ENCODE data around the gene SOHLH1.

The SOHLH1 gene

DNA sequence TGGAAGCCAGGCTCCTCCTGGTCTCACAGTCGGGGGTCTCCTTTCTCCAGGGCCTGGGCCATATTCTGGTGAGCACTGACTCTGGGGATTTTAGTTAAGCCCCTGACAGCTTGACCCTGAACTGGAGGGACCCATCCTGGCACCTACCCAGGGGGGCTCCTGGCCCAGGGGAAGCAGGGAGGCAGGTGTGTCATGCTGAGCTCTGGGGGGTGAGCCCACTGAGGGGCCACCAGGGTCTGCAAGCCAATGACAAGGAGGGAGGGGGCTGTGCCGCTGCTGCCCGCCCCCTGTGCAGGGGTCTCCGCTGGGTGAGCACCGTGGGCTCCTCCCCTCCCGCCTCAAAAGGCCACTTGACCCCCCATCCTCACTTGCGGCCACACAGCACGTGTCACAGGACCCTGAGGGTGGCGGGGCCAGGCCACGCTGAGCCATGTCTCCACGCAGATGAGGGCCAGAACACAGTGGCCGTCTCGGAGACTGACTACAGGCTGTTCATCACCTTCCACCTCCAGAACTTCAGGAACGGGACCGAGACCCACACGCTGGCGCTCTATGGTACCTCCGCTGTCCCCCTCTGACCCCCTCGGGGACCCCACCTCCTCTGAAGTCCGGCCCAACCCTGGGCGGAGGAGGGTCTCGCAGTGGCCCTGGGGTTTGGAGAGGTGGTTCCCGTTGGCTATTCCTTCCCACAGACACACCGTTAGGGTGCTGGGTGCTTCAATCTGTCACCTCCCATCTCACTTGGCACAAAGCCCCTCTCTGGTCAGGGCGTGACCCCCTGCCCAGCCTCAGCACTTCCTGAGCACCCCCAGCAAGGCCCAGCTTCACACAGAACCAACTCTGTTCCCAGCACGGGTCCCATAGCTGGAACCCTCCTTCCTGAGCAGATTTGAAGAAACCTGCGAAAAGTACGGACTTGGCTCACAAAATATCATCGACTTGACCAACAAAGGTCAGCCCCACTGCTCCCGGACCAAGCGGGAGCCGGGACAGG lies 34.2 kb downstream of the SOHLH1 start:
- ATAC-seq (replicated peaks; ENCODE audit: extremely low read depth, poor library complexity, severe bottlenecking) (no peak), DNase-seq (ENCODE audit: low spot score in 2 of 2) (no peak)
- H3K36me3 Mint-ChIP-seq (ENCODE audit: insufficient read depth): peaks cover 2% of the 10 kb centered on the region
- H3K27me3 Mint-ChIP-seq: peaks cover 10% of the 10 kb centered on the region
- H3K4me3 Mint-ChIP-seq: no peak overlapping the region
- no peaks in the 10 kb centered on the region for H3K9me3 Mint-ChIP-seq
- H3K4me1 Mint-ChIP-seq: no peaks in the 10 kb centered on the region
- no peak overlapping the region for H3K27ac Mint-ChIP-seq (ENCODE audit: low read depth)

DNA sequence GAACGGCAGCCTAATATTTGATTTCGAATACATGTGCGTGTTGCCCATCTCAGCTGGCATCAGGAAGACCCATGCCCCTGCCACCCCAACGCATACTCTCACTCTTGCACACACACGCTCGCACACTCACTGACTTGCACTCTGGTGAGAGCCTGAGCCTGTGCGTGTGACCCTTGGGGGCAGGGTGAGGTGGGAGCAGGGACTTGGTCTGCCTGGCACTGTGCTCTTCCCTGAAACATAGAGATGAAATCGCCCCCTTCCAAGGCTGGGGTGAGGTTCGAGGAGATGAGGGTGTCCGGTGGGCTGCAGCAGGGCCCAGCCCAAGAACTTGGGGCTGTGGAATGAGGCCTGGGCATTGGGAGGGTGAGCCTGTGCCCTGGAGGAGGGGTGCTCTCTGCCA lies 35.0 kb downstream of the SOHLH1 start:
- no peak for ATAC-seq (replicated peaks; ENCODE audit: extremely low read depth, poor library complexity, severe bottlenecking)

DNA sequence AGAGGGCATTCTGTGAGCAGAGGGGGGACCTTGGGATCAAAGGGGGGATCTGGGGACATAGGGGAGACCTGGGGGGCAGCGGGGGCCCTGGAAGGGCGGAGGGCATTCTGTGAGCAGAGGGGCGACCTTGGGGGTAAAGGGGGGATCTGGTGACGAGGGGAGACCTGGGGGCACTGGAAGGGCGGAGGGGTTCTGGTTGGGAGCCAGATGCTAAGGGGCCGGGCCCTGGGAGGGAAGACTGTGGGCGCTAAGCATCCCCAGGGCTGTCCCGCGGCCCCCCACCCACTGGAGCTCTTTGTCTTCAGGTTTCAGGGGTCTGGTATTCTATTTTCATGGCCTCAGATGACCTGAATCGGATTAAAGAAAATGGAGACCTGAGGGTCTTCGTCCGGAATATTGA lies 35.4 kb downstream of the SOHLH1 start:
- H3K4me1 Mint-ChIP-seq: no peaks in the 10 kb centered on the region
- H3K27me3 Mint-ChIP-seq: peaks cover 10% of the 10 kb centered on the region
- no peak overlapping the region for H3K27ac Mint-ChIP-seq (ENCODE audit: low read depth)
- DNase-seq (ENCODE audit: low spot score in 2 of 2): no peak
- no peak overlapping the region for H3K4me3 Mint-ChIP-seq
- peaks cover 2% of the 10 kb centered on the region for H3K36me3 Mint-ChIP-seq (ENCODE audit: insufficient read depth)
- no peaks in the 10 kb centered on the region for H3K9me3 Mint-ChIP-seq
- ATAC-seq (replicated peaks; ENCODE audit: extremely low read depth, poor library complexity, severe bottlenecking): no peak

More for the DNA sequence above, 35.0 kb downstream of the SOHLH1 start:
- no peak overlapping the region for H3K27ac Mint-ChIP-seq (ENCODE audit: low read depth)
- H3K36me3 Mint-ChIP-seq (ENCODE audit: insufficient read depth): peaks cover 2% of the 10 kb centered on the region
- H3K4me1 Mint-ChIP-seq: no peaks in the 10 kb centered on the region
- H3K9me3 Mint-ChIP-seq: no peaks in the 10 kb centered on the region
- peaks cover 10% of the 10 kb centered on the region for H3K27me3 Mint-ChIP-seq
- no peak for DNase-seq (ENCODE audit: low spot score in 2 of 2)
- no peak overlapping the region for H3K4me3 Mint-ChIP-seq

DNA sequence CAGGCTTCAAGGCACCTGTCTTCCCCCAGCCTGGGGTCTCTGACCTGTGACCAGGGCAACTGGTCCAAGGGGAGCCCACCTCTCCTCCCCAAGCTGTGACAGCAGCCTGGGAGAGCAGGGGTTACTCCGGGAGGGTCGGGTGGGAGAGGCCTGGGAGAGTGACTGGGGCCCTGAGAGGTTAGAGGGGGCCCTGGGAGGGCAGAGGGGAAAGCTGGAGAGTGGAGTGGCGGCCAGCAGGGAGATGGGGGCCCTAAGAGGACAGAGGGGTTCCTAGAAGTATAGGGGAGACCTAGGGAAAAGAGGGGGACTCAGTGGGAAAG lies 35.9 kb downstream of the SOHLH1 start:
- Mint-ChIP-seq H3K4me1 (no peaks in the 10 kb centered on the region), H3K4me3 (no peak overlapping the region), H3K27ac (ENCODE audit: low read depth) (no peak overlapping the region), H3K27me3 (peaks cover 10% of the 10 kb centered on the region), H3K9me3 (no peaks in the 10 kb centered on the region), H3K36me3 (ENCODE audit: insufficient read depth) (peaks cover 2% of the 10 kb centered on the region)
- DNase-seq (ENCODE audit: low spot score in 2 of 2) (no peak), ATAC-seq (replicated peaks; ENCODE audit: extremely low read depth, poor library complexity, severe bottlenecking) (no peak)

DNA sequence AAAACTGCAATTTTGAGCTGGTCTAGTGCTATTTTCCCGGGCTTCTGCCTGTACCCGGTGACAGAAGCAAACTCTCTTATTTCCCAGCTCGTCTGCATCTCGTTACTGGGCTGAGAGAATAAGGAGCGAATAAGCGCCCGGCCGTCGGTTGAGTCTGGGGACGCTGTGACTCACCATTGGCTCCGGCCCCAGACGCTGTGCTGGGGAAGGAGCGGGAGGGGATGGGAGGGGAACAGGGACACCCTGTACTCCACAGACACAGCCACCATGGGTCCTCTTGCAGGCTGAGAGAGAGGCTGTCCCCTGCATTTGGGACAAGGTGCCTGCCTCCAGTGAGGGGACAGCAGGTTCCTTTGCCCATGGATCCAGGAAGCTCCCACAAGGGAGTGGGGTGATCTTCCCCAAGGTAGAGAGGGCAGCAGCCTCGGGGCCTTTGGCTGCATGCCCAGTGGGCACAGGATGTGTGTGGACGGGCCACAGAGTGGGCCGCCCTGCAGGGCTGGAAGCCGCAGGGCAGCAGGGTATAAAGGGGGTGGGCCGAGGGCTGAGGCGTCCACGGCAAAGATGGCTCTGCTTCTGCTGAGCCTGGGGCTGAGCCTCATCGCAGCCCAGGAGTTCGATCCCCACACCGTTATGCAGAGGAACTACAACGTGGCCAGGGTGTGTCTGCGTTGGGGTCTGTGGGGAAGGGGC lies 36.4 kb downstream of the SOHLH1 start, which contains the start of gene LCN9:
Gene LCN9 (plus strand): TSS at position 552 of the 693 bp plus-strand sequence. CDS start 13 bp downstream, at position 565.
- Mint-ChIP-seq H3K27ac (ENCODE audit: low read depth) (no peak within 1 kb of the TSS), H3K9me3 (no peaks in the 10 kb centered on the region), H3K4me3 (no peak within 1 kb of the TSS), H3K4me1 (no peaks in the 10 kb centered on the region), H3K27me3 (peaks cover 10% of the 10 kb centered on the region), H3K36me3 (ENCODE audit: insufficient read depth) (peaks cover 2% of the 10 kb centered on the region)
- DNase-seq (ENCODE audit: low spot score in 2 of 2) (no peak), ATAC-seq (replicated peaks; ENCODE audit: extremely low read depth, poor library complexity, severe bottlenecking) (no peak)

DNA sequence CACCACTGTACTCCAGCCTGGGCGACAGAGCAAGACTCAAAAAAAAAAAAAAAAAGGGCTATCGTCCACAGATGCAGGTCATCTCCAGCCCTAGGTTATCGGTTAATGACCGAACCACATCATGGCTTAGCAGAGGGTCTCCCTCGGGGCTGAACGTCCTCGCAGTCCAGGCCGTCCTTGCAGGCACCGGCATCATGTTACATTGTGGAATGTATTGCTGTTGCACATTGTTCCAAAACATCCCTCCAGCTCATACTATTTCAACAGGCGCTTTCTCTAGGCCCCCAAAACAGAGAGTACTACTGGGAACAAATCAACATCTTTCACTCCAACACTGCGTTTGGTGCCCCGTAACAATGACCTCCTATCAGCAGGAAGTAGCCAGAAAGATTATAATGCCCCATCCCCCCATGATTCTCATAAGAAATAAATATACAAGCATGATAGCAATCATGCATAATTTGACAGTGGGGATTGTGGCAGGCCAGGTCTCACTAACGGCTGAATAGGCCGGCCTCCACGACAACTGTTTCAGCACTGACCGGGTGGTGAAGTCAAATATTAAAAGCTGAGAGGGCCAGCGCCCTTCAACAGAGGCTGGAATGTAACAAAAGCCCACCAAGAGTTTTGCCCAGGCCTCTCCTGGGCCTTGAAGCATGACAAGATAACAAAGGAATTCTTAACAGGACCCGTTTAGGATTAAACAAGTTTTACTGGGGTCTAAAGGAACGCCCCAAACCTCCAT lies 37.3 kb downstream of the SOHLH1 start:
- no peak overlapping the region for H3K27ac Mint-ChIP-seq (ENCODE audit: low read depth)
- ATAC-seq (replicated peaks; ENCODE audit: extremely low read depth, poor library complexity, severe bottlenecking) (no peak), DNase-seq (ENCODE audit: low spot score in 2 of 2) (no peak)
- H3K36me3 Mint-ChIP-seq (ENCODE audit: insufficient read depth): peaks cover 2% of the 10 kb centered on the region
- no peaks in the 10 kb centered on the region for H3K9me3 Mint-ChIP-seq
- peaks cover 10% of the 10 kb centered on the region for H3K27me3 Mint-ChIP-seq
- H3K4me3 Mint-ChIP-seq: no peak overlapping the region
- H3K4me1 Mint-ChIP-seq: no peaks in the 10 kb centered on the region

DNA sequence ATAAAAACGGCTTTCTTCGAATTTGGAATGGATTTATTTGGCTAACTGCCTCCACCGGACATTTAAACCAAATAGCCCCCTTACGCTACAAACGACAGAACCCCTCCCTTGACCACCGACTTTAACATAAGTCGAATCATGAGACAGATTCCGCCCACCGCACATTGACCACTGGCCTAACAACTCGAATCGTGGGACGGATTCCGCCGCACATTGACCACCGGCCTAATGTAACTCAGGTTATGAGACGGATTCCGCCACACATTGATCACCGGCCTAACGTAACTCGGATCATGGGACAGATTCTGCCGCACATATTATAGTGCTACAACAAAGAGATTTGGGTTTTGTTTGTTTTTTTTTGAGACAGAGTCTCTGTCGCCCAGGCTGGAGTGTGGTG lies 38.9 kb downstream of the SOHLH1 start:
- Mint-ChIP-seq H3K4me1 (no peaks in the 10 kb centered on the region), H3K9me3 (no peaks in the 10 kb centered on the region), H3K27ac (ENCODE audit: low read depth) (no peak overlapping the region), H3K27me3 (peaks cover 9% of the 10 kb centered on the region), H3K36me3 (ENCODE audit: insufficient read depth) (no peaks in the 10 kb centered on the region), H3K4me3 (no peak overlapping the region)
- ATAC-seq (replicated peaks; ENCODE audit: extremely low read depth, poor library complexity, severe bottlenecking) (no peak), DNase-seq (ENCODE audit: low spot score in 2 of 2) (no peak)

DNA sequence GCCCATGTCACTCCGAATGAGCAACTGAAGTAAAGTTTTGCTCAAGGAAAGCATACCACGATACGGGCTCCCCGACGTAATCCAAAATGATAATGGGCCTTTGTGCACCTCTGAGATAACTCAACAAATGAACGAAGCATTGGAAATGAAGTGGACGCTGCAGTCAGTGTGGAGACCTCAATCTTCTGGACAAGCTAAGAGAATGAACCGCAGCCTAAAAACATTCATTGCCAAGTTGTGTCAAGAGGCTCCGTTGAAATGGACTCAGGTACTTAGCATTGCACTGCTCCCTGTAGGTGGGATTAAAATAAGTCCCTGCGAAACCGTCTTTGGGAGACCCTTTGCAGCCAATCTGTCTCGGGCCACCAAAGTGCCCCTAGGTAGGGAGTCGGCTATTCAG lies 40.0 kb downstream of the SOHLH1 start:
- no peaks in the 10 kb centered on the region for H3K4me1 Mint-ChIP-seq
- no peaks in the 10 kb centered on the region for H3K36me3 Mint-ChIP-seq (ENCODE audit: insufficient read depth)
- DNase-seq (ENCODE audit: low spot score in 2 of 2) (no peak), ATAC-seq (replicated peaks; ENCODE audit: extremely low read depth, poor library complexity, severe bottlenecking) (no peak)
- no peak overlapping the region for H3K4me3 Mint-ChIP-seq
- no peak overlapping the region for H3K27ac Mint-ChIP-seq (ENCODE audit: low read depth)
- H3K9me3 Mint-ChIP-seq: no peaks in the 10 kb centered on the region
- H3K27me3 Mint-ChIP-seq: peaks cover 21% of the 10 kb centered on the region

DNA sequence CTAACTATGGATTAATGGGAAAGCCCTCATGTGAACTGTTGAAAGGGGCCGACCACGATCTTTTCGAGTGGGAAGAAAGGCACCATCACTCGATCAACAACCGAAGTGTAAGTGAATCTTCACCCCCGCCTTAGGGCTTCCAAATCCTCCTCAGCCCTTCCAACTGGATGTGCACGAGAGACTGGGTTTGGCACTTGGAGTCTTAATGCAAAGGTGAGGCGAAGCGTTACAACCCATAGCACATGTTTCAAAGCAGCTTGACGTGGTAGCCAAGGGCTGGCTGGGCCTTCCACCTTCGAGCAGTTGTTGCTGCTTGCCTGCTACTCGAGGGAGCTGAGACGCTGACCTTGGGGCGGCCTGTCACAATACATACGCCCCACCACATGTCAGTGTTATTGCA lies 41.9 kb downstream of the SOHLH1 start:
- ATAC-seq (replicated peaks; ENCODE audit: extremely low read depth, poor library complexity, severe bottlenecking): no peak
- peaks cover 36% of the 10 kb centered on the region for H3K27me3 Mint-ChIP-seq
- DNase-seq (ENCODE audit: low spot score in 2 of 2): no peak
- no peaks in the 10 kb centered on the region for H3K9me3 Mint-ChIP-seq
- H3K36me3 Mint-ChIP-seq (ENCODE audit: insufficient read depth): no peaks in the 10 kb centered on the region
- H3K4me1 Mint-ChIP-seq: no peaks in the 10 kb centered on the region
- no peak overlapping the region for H3K4me3 Mint-ChIP-seq
- no peak overlapping the region for H3K27ac Mint-ChIP-seq (ENCODE audit: low read depth)

DNA sequence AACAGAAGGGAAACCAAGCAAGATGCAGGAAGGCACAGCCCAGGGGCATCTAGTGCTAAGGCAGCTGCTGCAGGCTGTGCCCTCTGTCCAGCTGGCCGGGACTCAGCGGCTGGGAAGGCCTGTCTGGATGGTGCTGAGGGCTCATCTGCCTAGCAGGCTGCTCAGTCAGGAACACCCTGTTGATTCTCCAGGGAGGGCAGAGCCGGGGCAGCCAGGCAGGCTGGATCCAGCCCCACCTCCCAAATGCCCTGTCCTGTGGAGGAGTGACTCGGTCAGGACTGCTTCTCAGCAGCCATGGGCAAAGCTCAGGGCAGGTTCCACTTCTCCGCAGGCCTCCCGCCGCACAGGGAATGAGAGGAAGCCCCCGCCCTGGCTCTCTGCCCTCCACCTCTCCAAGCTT lies 44.0 kb downstream of the SOHLH1 start:
- H3K4me1 Mint-ChIP-seq: no peaks in the 10 kb centered on the region
- peaks cover 3% of the 10 kb centered on the region for H3K9me3 Mint-ChIP-seq
- H3K36me3 Mint-ChIP-seq (ENCODE audit: insufficient read depth): no peaks in the 10 kb centered on the region
- peaks cover 36% of the 10 kb centered on the region for H3K27me3 Mint-ChIP-seq
- no peak overlapping the region for H3K4me3 Mint-ChIP-seq
- DNase-seq (ENCODE audit: low spot score in 2 of 2) (no peak), ATAC-seq (replicated peaks; ENCODE audit: extremely low read depth, poor library complexity, severe bottlenecking) (no peak)
- H3K27ac Mint-ChIP-seq (ENCODE audit: low read depth): no peak overlapping the region

DNA sequence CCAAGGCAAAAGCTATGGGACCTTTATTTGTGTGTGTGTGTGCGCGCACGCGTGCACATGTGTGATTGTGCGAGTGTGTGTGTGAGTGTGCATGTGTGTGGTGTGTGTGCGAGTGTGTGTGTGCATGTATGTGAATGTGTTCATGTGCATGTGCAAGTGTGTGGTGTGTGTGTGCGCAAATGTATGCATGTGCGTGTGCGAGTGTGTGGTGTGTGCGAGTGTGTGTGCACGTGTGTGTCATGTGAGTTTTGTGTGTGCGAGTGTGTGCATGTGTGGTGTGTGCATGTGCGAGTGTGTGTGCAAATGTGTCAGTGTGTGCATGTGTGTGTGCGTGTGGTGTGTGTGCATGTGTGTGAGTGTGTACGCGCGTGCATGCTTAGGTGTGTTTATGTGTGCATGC lies 48.9 kb downstream of the SOHLH1 start:
- ATAC-seq (replicated peaks; ENCODE audit: extremely low read depth, poor library complexity, severe bottlenecking): no peak
- peaks cover 27% of the 10 kb centered on the region for H3K27me3 Mint-ChIP-seq
- no peaks in the 10 kb centered on the region for H3K4me1 Mint-ChIP-seq
- no peaks in the 10 kb centered on the region for H3K36me3 Mint-ChIP-seq (ENCODE audit: insufficient read depth)
- H3K4me3 Mint-ChIP-seq: no peak overlapping the region
- DNase-seq (ENCODE audit: low spot score in 2 of 2): no peak
- H3K27ac Mint-ChIP-seq (ENCODE audit: low read depth): no peak overlapping the region
- H3K9me3 Mint-ChIP-seq: peaks cover 25% of the 10 kb centered on the region

DNA sequence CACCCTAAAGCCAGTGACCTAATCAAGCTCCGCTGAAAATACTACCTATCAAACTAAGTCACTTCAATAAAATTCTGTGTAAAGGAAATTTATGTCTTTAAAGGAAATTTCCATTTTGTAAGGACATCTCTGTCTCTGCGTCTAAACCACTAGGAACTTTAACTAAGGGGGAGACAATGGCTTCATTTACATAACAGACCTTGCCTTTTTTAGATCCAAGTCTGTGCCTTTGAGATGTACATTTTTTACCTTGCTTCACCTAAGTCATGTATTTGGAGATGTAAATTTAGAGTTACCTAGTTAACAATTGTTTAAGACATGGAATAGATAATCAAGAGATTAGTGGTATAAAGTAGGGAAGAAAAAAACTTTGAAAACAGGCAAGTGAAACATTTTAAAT lies 49.8 kb downstream of the SOHLH1 start:
- no peak for ATAC-seq (replicated peaks; ENCODE audit: extremely low read depth, poor library complexity, severe bottlenecking)
- Mint-ChIP-seq H3K27me3 (peaks cover 18% of the 10 kb centered on the region), H3K9me3 (peaks cover 33% of the 10 kb centered on the region)

More for the DNA sequence above, 49.8 kb downstream of the SOHLH1 start:
- Mint-ChIP-seq H3K4me3 (no peak overlapping the region), H3K36me3 (ENCODE audit: insufficient read depth) (no peaks in the 10 kb centered on the region), H3K27ac (ENCODE audit: low read depth) (no peak overlapping the region), H3K4me1 (no peaks in the 10 kb centered on the region)
- no peak for DNase-seq (ENCODE audit: low spot score in 2 of 2)
